SJSA1 (cell line): ENCODE data around the gene COPZ1. TPM values are rescaled to one million over a fixed set of nuclear protein-coding genes. Genes with fewer than 3 reads are reported as not detected.

ENCODE experiments used
- DNase-seq, 2 experiments: peaks; one replicate each; pipeline ENCODE4 v3.0.0-alpha.2; 2015 to 2020; ENCODE audit warnings: low spot score in 2 of 2, low read depth in 1 of 2
- H3K27ac ChIP-seq: fragments of 250-450 bp; sonication (Bioruptor Pico); 2 replicates; pipeline ENCODE4 v1.5.1; 2020; ENCODE audit warnings: mild to moderate bottlenecking, moderate library complexity
- H3K27me3 ChIP-seq: fragments of 250-450 bp; sonication (Bioruptor Pico); replicated peaks from 2 replicates; pipeline ENCODE4 v1.5.1; 2020; ENCODE audit warnings: mild to moderate bottlenecking, moderate library complexity
- H3K36me3 ChIP-seq: fragments of 250-450 bp; sonication (Bioruptor Pico); 2 replicates; pipeline ENCODE4 v1.5.1; 2020; ENCODE audit warnings: mild to moderate bottlenecking
- H3K4me1 ChIP-seq: fragments of 250-450 bp; sonication (Bioruptor Pico); replicated peaks from 2 replicates; pipeline ENCODE4 v1.6.1; 2021; ENCODE audit warnings: mild to moderate bottlenecking
- H3K4me3 ChIP-seq: fragments of 250-450 bp; sonication (Bioruptor Pico); 2 replicates; pipeline ENCODE4 v1.5.1; 2020; ENCODE audit warnings: mild to moderate bottlenecking
- H3K9me3 ChIP-seq: fragments of 250-450 bp; sonication (Bioruptor Pico); replicated peaks from 2 replicates; pipeline ENCODE4 v1.5.1; 2020; ENCODE audit warnings: mild to moderate bottlenecking
- total RNA-seq: library from RNA; depleted of rRNA; stranded (reverse); fragments of >200 nt; shearing (Covaris generic); gene quantifications from 2 replicates; pipeline ENCODE4 v1.2.3, GENCODE V29; 2014

The COPZ1 gene
- total RNA-seq, 1 experiment from 2014 or later, result 191 TPM

GRCh38 chr12:54355104-54355815 is 30.3 kb downstream of the COPZ1 start:
- no peak for DNase-seq
- Histone ChIP-seq H3K4me3 (no peak overlapping the region), H3K27me3 (no peaks in the 10 kb centered on the region), H3K4me1 (peaks cover 26% of the 10 kb centered on the region), H3K9me3 (no peaks in the 10 kb centered on the region), H3K27ac (no peak overlapping the region), H3K36me3 (peaks cover 22% of the 10 kb centered on the region)

DNA sequence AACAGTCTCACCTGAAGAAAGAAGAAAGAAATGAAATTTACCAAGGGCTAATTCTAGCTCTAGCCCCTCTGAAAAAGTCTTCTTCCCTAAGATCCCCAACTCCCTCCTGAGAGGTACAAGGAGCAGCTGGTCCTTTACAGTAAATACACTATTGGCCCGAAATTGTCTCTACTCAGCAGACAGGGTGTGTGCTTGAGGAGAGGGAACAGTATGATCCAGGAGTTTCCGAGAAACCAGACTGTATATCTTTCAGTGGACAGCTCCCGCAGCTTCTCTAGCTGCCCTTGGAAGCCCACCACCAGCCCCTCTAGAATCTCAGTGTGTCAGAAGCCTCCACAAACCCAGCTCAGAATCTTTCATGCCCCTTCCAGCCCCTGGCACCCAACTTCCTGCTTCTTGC is 31.3 kb downstream of the COPZ1 start:
- Histone ChIP-seq H3K36me3 (peaks cover 13% of the 10 kb centered on the region), H3K27ac (no peak overlapping the region), H3K9me3 (no peaks in the 10 kb centered on the region), H3K27me3 (no peaks in the 10 kb centered on the region), H3K4me3 (no peak overlapping the region), H3K4me1 (peaks cover 32% of the 10 kb centered on the region)
- no peak for DNase-seq

GRCh38 chr12:54356951-54357356 is 32.0 kb downstream of the COPZ1 start:
- Histone ChIP-seq H3K9me3 (no peaks in the 10 kb centered on the region), H3K4me1 (peaks cover 32% of the 10 kb centered on the region), H3K4me3 (no peak overlapping the region), H3K27ac (no peak overlapping the region), H3K36me3 (peaks cover 5% of the 10 kb centered on the region; the same call in 1 of the 2 replicates), H3K27me3 (no peaks in the 10 kb centered on the region)
- DNase-seq, result no peak

DNA sequence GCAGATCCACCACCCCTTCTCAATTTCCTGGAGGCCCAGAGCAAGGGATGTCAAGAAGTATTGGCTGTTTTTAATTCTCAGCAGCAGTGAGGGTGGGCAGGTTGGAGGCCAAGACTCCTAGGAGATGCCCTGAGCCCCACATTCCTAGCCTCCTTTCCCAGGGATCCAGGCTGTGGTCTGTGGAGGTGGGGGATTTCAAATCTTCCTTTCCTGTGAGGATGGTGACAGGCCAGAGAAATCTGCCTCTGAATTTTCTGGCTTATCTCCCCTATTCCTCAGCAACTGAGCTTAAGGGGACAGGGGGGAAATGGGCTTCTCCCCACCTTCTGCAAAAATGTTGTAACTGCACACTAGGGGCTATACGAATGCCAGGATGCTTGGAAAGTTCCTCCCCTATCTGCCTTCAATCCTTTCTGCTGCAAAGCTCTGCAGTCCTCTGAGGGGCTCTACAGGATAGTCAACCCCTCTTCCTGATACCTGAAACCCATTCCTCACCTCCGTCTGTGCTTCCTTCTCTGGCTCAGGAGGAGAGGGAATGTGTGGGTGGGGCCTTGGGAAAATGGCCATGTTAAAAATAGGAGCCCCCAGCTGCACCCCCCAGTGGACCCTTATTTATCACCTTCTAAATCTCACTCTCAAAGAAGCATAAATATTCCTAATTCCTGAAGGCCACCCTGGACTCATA is 32.7 kb downstream of the COPZ1 start:
- Histone ChIP-seq H3K4me1 (peaks cover 30% of the 10 kb centered on the region), H3K36me3 (0 out of 2 replicates have a peak, but pooled peaks cover under 1% of the 10 kb centered on the region), H3K9me3 (no peaks in the 10 kb centered on the region), H3K4me3 (no peak overlapping the region), H3K27ac (no peak overlapping the region), H3K27me3 (no peaks in the 10 kb centered on the region)
- no peak for DNase-seq

GRCh38 chr12:54358191-54358944 is 33.4 kb downstream of the COPZ1 start:
- Histone ChIP-seq H3K36me3 (no peaks in the 10 kb centered on the region), H3K9me3 (no peaks in the 10 kb centered on the region), H3K27me3 (no peaks in the 10 kb centered on the region), H3K27ac (peak overlapping the region; percentile 73), H3K4me3 (peak overlapping the region; percentile 43), H3K4me1 (peaks cover 29% of the 10 kb centered on the region)
- peak in 1 of 2 experiments; percentile 44 for DNase-seq

- peak; percentile 96 to 98 for DNase-seq
- Histone ChIP-seq H3K4me3 (peak overlapping the region; percentile 43), H3K27me3 (no peaks in the 10 kb centered on the region), H3K4me1 (peaks cover 29% of the 10 kb centered on the region), H3K36me3 (no peaks in the 10 kb centered on the region), H3K27ac (peak overlapping the region; percentile 78), H3K9me3 (no peaks in the 10 kb centered on the region)
These were observed 34.2 kb downstream of the COPZ1 start for GRCh38 chr12:54358945-54359761.

GRCh38 chr12:54359762-54360351 is 34.9 kb downstream of the COPZ1 start:
- peak overlapping the region; percentile 43 for H3K4me3 ChIP-seq
- no peaks in the 10 kb centered on the region for H3K36me3 ChIP-seq
- no peaks in the 10 kb centered on the region for H3K9me3 ChIP-seq
- H3K4me1 ChIP-seq, result peaks cover 29% of the 10 kb centered on the region
- H3K27ac ChIP-seq, result peak overlapping the region; percentile 78
- no peak for DNase-seq
- no peaks in the 10 kb centered on the region for H3K27me3 ChIP-seq

DNA sequence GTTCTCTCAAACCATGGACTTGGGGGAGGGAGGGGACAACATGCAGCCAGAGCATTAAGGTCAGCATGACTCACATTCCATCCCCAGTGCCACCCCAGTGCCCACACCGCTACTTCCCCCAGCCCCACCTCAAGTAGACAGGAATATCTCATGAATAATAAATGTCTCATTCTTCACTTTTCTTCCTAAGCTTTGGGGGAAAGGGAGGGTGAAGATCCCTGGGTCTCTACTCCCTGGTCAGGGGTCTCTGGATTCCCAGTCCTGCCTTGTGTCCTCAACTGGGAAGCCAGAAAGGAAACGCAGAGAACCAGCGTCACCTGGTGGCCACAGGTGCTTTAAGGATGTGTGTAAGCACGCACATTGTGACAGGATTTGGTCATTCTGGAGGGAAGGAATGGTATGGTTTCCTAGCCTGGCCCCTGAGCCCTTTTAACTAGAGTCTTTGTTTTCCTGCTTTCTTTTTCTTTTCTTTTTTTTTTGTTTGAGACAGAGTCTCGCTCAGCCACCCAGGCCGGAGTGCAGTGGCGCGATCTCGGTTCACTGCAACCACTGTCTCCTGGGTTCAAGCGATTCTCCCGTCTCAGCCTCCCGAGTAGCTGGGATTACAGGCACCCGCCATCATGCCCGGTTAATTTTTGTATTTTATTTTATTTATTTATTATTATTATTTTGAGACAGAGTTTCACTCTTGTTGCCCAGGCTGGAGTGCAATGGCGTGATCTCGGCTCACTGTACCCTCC is 36.0 kb downstream of the COPZ1 start:
- Histone ChIP-seq H3K4me1 (peaks cover 29% of the 10 kb centered on the region), H3K27me3 (no peaks in the 10 kb centered on the region), H3K27ac (no peak overlapping the region), H3K4me3 (no peak overlapping the region), H3K36me3 (no peaks in the 10 kb centered on the region), H3K9me3 (no peaks in the 10 kb centered on the region)
- DNase-seq, result peak; percentile 69 to 71

GRCh38 chr12:54363047-54363446 is 38.1 kb downstream of the COPZ1 start:
- Histone ChIP-seq H3K4me1 (peaks cover 24% of the 10 kb centered on the region), H3K36me3 (no peaks in the 10 kb centered on the region), H3K27ac (no peak overlapping the region), H3K27me3 (no peaks in the 10 kb centered on the region), H3K9me3 (no peaks in the 10 kb centered on the region), H3K4me3 (no peak overlapping the region)
- DNase-seq, result no peak

GRCh38 chr12:54363618-54364017 is 38.7 kb downstream of the COPZ1 start:
- H3K9me3 ChIP-seq, result no peaks in the 10 kb centered on the region

GRCh38 chr12:54364413-54364812 is 39.5 kb downstream of the COPZ1 start, which contains the start of gene GPR84:
Gene GPR84 (minus strand): TSS chr12:54364486. CDS start chr12:54363851, 635 bp downstream.
- no peak within 1 kb of the TSS for H3K4me3 ChIP-seq
- H3K36me3 ChIP-seq, result no peaks in the 10 kb centered on the region
- H3K9me3 ChIP-seq, result no peaks in the 10 kb centered on the region
- H3K27me3 ChIP-seq, result no peaks in the 10 kb centered on the region
- H3K27ac ChIP-seq, result no peak within 1 kb of the TSS
- no peak for DNase-seq
- peaks cover 25% of the 10 kb centered on the region for H3K4me1 ChIP-seq

More at GRCh38 chr12:54363618-54364017, 38.7 kb downstream of the COPZ1 start:
- DNase-seq, result no peak
- no peak overlapping the region for H3K27ac ChIP-seq
- H3K36me3 ChIP-seq, result no peaks in the 10 kb centered on the region
- no peak overlapping the region for H3K4me3 ChIP-seq
- H3K4me1 ChIP-seq, result peaks cover 24% of the 10 kb centered on the region
- no peaks in the 10 kb centered on the region for H3K27me3 ChIP-seq

- no peak for DNase-seq
- no peaks in the 10 kb centered on the region for H3K9me3 ChIP-seq
- no peak overlapping the region for H3K4me3 ChIP-seq
- no peaks in the 10 kb centered on the region for H3K36me3 ChIP-seq
- H3K27ac ChIP-seq, result no peak overlapping the region
- H3K4me1 ChIP-seq, result peaks cover 14% of the 10 kb centered on the region
- no peaks in the 10 kb centered on the region for H3K27me3 ChIP-seq
These were observed 43.2 kb downstream of the COPZ1 start for GRCh38 chr12:54368025-54368708.
